ENCODE results near the gene IL33.

DNA sequence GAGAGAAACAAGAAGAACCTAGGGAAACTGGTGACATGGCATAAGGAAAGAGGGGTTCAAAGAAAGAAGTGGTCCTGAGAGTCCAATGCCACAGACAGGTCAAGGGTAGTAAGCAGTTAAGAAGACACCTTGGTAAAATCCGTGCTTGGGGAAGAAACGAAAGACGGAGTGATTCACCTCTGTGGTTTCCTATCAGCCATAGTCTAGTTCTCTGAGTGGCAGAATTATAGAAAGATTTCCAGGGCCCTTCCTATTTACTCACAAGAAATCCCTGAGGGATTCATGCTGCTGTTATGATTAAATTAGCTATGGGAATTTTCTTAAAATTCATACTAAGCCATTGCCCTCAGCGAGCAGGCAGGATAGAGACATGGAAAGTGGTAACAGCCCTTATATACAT lies 31.7 kb downstream of the IL33 start:
- TF ChIP-seq, protein P1, sequence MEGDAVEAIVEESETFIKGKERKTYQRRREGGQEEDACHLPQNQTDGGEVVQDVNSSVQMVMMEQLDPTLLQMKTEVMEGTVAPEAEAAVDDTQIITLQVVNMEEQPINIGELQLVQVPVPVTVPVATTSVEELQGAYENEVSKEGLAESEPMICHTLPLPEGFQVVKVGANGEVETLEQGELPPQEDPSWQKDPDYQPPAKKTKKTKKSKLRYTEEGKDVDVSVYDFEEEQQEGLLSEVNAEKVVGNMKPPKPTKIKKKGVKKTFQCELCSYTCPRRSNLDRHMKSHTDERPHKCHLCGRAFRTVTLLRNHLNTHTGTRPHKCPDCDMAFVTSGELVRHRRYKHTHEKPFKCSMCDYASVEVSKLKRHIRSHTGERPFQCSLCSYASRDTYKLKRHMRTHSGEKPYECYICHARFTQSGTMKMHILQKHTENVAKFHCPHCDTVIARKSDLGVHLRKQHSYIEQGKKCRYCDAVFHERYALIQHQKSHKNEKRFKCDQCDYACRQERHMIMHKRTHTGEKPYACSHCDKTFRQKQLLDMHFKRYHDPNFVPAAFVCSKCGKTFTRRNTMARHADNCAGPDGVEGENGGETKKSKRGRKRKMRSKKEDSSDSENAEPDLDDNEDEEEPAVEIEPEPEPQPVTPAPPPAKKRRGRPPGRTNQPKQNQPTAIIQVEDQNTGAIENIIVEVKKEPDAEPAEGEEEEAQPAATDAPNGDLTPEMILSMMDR (IDR thresholded peaks at IDR 0.05), result no peak
- no peak for TF ChIP-seq POLR2AphosphoS5 (IDR thresholded peaks at IDR 0.05)
